ENCODE data around the gene NNMT.

NNMT gene

DNA sequence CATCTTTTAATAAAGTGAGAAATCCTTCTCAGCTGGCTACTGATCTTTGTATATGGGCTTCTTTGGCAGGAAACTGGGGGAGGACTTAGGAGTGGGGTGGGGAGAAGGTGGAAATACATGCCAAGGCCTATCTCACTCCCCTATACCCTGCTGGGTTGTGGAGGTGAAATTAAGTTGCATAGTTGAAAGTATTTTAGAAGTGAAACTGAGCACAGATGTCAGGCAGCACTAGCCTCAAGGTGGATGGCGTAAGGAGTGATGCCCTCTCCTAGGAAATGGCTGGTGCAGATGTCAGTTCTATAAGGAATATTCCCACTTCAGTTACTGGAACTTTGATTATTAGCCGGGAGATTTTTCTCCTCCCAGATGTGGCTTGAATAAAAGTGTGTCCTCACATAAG, 46.3 kb downstream of the NNMT start:
- Histone ChIP-seq H3K4me3 (ENCODE audit: low read depth, low read length) (no peak overlapping the region), H3K36me3 (no peaks in the 10 kb centered on the region), H3K9me3 (ENCODE audit: severe bottlenecking) (no peaks in the 10 kb centered on the region), H3K27me3 (ENCODE audit: insufficient read depth, low read depth, severe bottlenecking) (no peaks in the 10 kb centered on the region), H3K27ac (no peak overlapping the region)
- DNase-seq, result no peak
- TF ChIP-seq, protein P1, sequence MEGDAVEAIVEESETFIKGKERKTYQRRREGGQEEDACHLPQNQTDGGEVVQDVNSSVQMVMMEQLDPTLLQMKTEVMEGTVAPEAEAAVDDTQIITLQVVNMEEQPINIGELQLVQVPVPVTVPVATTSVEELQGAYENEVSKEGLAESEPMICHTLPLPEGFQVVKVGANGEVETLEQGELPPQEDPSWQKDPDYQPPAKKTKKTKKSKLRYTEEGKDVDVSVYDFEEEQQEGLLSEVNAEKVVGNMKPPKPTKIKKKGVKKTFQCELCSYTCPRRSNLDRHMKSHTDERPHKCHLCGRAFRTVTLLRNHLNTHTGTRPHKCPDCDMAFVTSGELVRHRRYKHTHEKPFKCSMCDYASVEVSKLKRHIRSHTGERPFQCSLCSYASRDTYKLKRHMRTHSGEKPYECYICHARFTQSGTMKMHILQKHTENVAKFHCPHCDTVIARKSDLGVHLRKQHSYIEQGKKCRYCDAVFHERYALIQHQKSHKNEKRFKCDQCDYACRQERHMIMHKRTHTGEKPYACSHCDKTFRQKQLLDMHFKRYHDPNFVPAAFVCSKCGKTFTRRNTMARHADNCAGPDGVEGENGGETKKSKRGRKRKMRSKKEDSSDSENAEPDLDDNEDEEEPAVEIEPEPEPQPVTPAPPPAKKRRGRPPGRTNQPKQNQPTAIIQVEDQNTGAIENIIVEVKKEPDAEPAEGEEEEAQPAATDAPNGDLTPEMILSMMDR (IDR thresholded peaks at IDR 0.05; ENCODE audit: low read depth, low read length), result no peak

DNA sequence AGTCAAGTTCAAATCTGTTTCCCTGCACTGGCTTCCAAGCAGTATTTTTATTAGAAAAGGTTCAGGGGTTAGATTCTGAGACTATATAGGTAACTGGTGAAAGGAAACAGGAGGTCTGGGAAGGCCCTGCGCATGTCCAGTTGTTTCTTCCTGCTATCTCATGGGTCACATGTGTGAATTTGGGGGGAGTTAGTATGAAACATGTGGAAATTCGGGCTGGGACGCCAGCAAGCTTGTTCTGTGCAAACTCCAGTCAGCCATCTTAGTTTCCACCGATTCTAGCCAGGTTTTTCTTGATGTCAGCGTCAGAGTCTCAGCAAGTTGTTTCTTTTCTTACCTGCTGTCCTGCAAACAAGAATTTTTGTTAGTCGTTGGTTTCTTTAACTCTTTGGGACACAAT, 46.8 kb downstream of the NNMT start:
- TF ChIP-seq, protein P1 (IDR thresholded peaks at IDR 0.05; ENCODE audit: low read depth, low read length), result no peak
- no peak overlapping the region for H3K4me3 ChIP-seq (ENCODE audit: low read depth, low read length)

DNA sequence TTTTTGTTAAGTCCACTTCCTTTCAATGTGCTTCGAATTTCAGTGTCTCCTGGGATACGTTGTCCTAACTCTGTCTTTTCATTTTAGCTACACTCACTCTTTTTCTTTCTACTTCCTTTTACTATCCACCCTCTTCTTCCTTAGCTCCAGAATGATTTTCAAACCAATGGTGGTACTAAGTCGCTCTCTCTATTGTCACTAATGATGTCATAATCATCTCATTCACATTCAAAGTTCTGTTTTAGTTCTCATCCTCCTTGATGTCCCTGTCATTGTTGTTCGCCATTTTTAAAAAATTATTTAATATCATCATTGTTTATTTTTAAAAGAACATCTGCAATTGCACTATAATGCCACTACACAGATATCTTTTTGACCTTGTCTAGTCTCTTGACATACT, 47.3 kb downstream of the NNMT start:
- H3K4me3 ChIP-seq (ENCODE audit: low read depth, low read length), result no peak overlapping the region
- TF ChIP-seq, protein P1 (IDR thresholded peaks at IDR 0.05; ENCODE audit: low read depth, low read length), result no peak
- no peaks in the 10 kb centered on the region for H3K27me3 ChIP-seq (ENCODE audit: insufficient read depth, low read depth, severe bottlenecking)
- DNase-seq, result no peak
- H3K9me3 ChIP-seq (ENCODE audit: severe bottlenecking), result no peaks in the 10 kb centered on the region
- no peaks in the 10 kb centered on the region for H3K36me3 ChIP-seq
- no peak overlapping the region for H3K27ac ChIP-seq

More for the DNA sequence above, 46.8 kb downstream of the NNMT start:
- Histone ChIP-seq H3K9me3 (ENCODE audit: severe bottlenecking) (no peaks in the 10 kb centered on the region), H3K36me3 (no peaks in the 10 kb centered on the region), H3K27ac (no peak overlapping the region), H3K27me3 (ENCODE audit: insufficient read depth, low read depth, severe bottlenecking) (no peaks in the 10 kb centered on the region)
- no peak for DNase-seq

DNA sequence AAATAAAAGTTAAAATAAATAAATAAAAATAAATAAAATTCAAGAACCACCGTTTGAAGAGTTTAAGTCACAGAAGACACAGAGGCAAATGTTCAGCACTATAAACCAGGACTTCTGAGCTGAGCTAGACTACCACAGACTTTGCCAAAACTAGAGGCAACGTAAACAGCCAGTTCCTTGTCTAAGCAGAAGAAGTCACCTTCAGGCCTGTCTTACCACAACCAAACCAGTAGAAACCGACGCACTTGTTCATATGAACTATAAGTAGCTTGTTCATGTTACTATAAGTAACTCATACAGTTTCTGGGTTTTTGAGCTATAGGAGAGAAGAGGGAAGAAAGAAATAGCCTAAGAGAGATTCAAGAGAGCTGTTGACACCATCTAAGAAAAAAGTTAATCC, 48.3 kb downstream of the NNMT start:
- TF ChIP-seq, protein P1 (IDR thresholded peaks at IDR 0.05; ENCODE audit: low read depth, low read length), result no peak
- H3K27me3 ChIP-seq (ENCODE audit: insufficient read depth, low read depth, severe bottlenecking), result no peaks in the 10 kb centered on the region
- DNase-seq, result no peak
- H3K27ac ChIP-seq, result no peak overlapping the region
- H3K9me3 ChIP-seq (ENCODE audit: severe bottlenecking), result no peaks in the 10 kb centered on the region
- H3K36me3 ChIP-seq, result no peaks in the 10 kb centered on the region
- H3K4me3 ChIP-seq (ENCODE audit: low read depth, low read length), result no peak overlapping the region

DNA sequence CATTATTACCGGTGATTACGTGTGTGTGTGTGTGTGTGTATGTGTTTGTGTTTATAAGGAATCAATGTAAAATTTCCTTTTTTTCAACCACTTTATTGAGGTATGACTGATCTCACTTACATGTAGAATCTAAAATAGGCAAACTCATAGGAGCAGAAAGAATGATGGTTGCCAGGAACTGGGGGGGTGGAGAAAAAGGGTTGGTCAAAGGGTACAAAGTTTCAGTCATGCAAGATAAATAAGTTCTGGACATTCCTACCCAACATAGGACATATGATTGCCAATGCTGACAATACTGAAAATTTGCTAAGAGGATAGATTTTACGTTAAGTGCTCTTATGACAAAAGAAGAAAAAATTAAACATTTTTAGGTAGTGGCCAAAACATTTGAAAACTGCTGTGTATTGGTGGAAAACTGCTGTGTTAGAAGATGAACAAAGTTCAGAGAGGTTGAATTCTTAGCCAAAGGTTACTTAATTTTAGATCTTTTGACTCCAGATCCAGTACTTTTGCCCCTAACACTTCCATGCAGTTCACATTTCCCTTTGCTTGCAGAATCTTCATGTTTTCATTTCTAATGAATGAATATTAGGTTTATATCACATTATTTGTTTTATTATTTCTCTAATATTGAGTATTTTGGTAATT, 49.5 kb downstream of the NNMT start:
- H3K9me3 ChIP-seq (ENCODE audit: severe bottlenecking), result no peaks in the 10 kb centered on the region
- no peak overlapping the region for H3K4me3 ChIP-seq (ENCODE audit: low read depth, low read length)
- TF ChIP-seq, protein P1 (IDR thresholded peaks at IDR 0.05; ENCODE audit: low read depth, low read length), result no peak
- H3K36me3 ChIP-seq, result no peaks in the 10 kb centered on the region
- no peak overlapping the region for H3K27ac ChIP-seq
- H3K27me3 ChIP-seq (ENCODE audit: insufficient read depth, low read depth, severe bottlenecking), result no peaks in the 10 kb centered on the region
- DNase-seq, result no peak

DNA sequence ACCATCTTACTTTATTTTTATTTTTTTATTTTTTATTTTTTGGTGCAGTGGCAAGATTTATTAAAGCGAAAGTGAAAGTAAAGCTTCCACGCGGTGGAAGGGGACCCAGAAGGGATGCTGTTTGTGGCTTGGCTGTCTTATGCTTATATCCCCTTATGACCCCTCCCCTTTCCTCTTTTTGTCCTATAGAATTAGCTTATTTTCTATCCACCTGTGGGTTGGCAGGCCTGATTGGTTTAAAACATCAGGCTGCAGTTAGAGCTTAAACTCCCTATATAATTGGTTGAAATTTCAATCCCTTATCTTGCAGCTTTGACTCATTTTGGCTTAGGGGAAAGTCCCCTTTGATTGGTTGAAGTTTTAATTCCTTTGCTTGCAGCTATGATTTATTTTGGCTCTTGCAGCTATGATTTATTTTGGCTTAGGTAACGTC, 50.5 kb downstream of the NNMT start:
- Histone ChIP-seq H3K27ac (no peak overlapping the region), H3K36me3 (no peaks in the 10 kb centered on the region), H3K27me3 (ENCODE audit: insufficient read depth, low read depth, severe bottlenecking) (no peaks in the 10 kb centered on the region), H3K4me3 (ENCODE audit: low read depth, low read length) (no peak overlapping the region), H3K9me3 (ENCODE audit: severe bottlenecking) (no peaks in the 10 kb centered on the region)
- DNase-seq, result no peak
- TF ChIP-seq, protein P1 (IDR thresholded peaks at IDR 0.05; ENCODE audit: low read depth, low read length), result no peak

Measured in WERI-Rb-1 (cell line).